Esophagus squamous epithelium (tissue), 4 donors: Measurements from ENCODE around the gene ADAMTS3.

Experiments
- POLR2A ChIP-seq, 4 donors: fragments of 450-650 bp; IDR thresholded peaks; one replicate each; pipeline ENCODE4 v1.6.1; 2017; ENCODE audit warnings: antibody characterized with exemption in 4 of 4, mild to moderate bottlenecking in 4 of 4, moderate library complexity in 3 of 4
- TF ChIP-seq, protein P1 (sequence below), 6 experiments: fragments of 450-650 bp in 4 of 6; fragments of 200-600 bp in 2 of 6; sonication (generic) in 2 of 6; IDR thresholded peaks; one replicate each; pipeline ENCODE4 v1.5.1; 2016 to 2019; ENCODE audit warnings: antibody characterized with exemption in 6 of 6, mild to moderate bottlenecking in 4 of 6, moderate library complexity in 4 of 6

DNA sequence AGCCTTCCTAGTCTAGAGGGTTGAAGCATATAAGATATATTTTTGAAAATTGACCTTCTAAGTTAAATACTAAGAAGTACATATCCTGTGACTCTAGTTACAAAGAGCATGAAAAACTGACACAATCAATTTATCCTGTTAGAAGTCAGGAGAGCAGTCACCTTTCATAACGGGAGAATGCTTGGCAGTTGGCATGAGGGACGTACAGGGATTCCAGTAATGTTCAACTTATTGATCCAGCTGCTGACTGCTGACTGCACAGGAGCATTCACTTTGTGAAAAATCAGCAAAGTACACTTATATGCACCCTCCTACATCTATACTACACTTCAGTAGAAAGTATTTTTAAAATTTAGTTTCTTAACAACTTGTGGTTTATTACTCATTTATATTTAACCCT is 4.2 kb downstream of the ADAMTS3 start:
- TF ChIP-seq, protein P1, sequence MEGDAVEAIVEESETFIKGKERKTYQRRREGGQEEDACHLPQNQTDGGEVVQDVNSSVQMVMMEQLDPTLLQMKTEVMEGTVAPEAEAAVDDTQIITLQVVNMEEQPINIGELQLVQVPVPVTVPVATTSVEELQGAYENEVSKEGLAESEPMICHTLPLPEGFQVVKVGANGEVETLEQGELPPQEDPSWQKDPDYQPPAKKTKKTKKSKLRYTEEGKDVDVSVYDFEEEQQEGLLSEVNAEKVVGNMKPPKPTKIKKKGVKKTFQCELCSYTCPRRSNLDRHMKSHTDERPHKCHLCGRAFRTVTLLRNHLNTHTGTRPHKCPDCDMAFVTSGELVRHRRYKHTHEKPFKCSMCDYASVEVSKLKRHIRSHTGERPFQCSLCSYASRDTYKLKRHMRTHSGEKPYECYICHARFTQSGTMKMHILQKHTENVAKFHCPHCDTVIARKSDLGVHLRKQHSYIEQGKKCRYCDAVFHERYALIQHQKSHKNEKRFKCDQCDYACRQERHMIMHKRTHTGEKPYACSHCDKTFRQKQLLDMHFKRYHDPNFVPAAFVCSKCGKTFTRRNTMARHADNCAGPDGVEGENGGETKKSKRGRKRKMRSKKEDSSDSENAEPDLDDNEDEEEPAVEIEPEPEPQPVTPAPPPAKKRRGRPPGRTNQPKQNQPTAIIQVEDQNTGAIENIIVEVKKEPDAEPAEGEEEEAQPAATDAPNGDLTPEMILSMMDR (IDR thresholded peaks at IDR 0.05) = no peak
- no peak for TF ChIP-seq POLR2A (IDR thresholded peaks at IDR 0.05)
